Suppressor macrophage treated with lipopolysaccharide for 4 hours (primary cell): Measurements from ENCODE around the gene ZNF358.

ENCODE experiments used
- DNase-seq: peaks from one replicate; pipeline ENCODE4 v3.0.0-alpha.2; 2020

Gene ZNF358

GRCh38 chr19:7489609-7490044 is 26.3 kb upstream of the ZNF358 start:
- no peak for DNase-seq

DNA sequence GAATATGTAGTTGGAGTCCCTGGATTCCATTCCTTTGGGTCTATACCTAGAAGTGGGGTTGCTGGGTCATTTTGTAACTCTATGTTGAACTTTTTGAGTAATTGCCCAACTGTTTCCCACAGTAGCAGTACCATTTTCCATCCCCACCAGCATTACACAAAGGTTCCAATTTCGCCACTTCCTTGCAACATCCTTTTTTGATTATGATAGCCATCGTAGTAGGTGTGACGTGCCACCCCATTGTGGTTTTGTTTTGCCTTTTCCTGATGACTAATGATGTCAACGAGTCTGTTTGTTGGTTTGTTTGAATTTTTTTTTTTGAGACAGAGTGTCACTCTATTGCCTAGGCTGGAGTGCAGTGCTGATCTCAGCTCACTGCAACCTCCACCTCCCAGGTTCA is 23.8 kb upstream of the ZNF358 start:
- peak; percentile 97 for DNase-seq

DNA sequence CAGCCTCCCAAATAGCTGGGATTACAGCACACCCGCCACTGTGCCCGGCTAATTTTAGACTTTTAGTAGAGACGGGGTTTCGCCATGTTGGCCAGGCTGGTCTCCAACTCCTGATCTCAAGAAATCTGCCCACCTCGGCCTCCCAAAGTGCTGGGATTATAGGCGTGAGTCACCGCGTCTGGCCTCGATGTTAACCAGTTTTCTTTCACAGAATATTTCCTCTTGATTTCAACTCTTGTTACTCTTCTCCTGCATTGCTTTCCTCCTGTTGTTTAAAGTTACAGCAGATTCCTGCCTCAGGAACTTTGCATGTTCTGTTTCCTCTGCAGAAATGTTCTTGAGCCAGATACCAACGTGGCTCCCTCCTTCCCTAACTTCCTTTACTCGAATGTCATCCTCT is 23.3 kb upstream of the ZNF358 start:
- DNase-seq, result no peak

DNA sequence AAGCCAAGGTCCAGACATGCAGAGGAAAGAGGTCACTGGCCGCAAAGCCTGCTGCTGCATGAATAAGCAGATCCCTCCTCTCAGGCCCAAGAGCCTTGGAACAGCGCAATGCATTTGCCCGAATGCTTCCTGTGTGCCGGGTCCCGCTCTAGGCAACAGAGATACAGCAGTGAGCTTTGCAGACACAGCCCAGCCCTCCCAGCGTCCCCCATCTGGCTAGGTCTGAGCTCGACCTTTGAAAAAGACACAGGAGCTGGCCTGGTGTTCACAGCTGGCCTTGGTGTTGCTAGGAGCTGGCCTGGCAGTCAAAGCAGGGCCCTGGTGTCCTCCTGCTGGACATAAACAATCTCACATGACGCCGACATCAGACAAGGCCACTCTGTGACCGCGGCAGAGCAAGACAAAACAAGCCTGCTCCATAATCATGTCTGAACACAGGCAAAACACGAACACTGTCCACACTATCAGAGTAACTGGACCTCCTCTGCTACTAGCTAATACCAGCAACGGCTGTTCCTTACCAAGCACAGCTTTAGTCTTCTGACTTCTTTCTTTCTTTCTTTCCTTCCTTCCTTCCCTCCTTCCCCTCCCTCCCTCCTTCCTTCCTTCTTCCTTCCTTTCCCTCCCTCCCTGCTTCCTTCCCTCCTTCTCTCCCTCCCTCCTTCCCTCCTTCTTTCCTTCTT is 21.3 kb upstream of the ZNF358 start:
- DNase-seq, result no peak

GRCh38 chr19:7497292-7497691 is 18.6 kb upstream of the ZNF358 start:
- DNase-seq, result no peak

DNA sequence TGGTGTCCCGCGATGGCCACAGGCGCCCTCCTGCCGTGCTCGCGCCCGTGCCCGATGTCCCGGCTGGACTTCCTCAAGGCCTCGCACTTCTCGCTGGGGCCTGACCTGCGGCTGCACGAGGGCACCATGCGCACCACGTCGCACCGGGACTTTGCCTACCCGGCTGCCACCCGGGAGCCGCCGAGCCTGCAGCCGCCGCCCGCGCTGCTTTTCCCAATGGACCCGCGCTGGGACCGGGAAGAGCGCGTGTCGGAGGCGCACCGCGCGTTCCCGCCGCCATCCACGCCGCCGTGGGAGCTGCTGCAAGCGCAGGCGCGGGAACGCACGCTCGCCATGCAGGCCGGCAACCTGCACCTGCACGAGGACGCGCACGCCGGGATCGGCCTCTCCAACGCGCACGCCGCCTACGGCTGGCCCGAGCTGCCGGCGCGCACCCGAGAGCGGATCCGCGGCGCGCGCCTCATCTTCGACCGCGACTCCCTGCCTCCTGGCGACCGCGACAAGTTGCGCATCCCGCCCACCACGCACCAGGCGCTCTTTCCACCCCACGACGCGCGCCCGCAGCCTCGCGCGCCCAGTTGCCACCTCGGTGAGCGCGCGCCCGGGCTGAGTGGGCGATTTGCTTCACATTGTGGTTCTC is 15.0 kb upstream of the ZNF358 start:
- DNase-seq, result no peak

DNA sequence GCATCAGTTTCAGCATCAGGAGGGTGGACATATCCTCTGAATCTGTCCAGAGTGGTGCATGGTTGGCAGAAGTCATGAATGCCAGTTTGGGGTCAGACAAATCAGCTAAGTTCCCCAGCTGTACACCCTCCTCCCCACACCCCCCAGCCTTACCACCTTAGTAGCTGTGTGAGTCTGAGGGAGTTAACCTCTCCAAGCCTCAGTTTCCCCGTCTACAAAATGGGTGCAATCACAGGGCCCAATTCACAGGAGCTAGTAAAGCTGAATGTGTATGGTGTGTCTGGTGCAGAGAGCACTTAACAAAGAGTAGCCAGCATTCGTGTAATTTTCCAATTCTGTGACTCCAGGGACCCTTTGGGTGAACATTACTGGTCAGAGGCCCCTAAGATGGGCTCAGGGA is 13.4 kb upstream of the ZNF358 start:
- no peak for DNase-seq

DNA sequence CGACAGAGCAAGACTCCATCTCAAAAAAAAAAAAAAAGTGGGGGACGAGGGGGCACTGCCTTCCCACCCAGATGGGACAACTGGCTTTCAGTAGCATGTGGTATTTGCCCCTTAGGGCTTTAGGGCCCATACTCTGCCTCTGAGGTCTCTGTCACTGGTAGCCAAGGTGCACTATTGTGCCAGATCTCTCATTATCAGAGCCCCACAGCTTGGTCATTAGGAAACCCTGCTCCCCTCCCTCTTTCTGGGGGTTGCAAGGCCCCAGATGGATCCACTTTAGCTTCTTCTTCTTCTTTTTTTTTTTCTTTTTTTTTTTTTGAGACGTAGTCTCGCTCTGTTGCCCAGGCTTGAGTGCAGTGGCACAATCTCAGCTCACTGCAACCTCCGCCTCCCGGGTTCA is 11.2 kb upstream of the ZNF358 start:
- DNase-seq, result no peak

DNA sequence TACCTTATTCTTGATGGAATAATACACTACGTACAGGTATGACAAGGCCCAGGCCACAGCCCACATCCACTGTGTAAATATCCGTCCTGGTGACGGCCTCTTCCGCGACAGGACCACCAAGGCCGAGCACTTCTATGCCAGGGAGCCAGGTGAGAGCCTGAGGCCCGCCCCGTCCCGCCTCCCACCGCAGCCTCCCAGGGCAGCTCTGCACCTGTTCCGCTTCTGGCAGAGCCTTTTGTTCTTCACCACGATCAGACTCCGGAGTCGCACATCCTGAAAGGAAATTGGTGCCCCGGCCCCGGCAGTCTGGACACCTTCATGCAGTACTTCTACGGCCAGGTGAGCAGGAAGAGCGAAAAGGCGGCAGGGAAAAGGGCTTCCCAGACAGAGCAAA is 10.6 kb upstream of the ZNF358 start:
- no peak for DNase-seq

DNA sequence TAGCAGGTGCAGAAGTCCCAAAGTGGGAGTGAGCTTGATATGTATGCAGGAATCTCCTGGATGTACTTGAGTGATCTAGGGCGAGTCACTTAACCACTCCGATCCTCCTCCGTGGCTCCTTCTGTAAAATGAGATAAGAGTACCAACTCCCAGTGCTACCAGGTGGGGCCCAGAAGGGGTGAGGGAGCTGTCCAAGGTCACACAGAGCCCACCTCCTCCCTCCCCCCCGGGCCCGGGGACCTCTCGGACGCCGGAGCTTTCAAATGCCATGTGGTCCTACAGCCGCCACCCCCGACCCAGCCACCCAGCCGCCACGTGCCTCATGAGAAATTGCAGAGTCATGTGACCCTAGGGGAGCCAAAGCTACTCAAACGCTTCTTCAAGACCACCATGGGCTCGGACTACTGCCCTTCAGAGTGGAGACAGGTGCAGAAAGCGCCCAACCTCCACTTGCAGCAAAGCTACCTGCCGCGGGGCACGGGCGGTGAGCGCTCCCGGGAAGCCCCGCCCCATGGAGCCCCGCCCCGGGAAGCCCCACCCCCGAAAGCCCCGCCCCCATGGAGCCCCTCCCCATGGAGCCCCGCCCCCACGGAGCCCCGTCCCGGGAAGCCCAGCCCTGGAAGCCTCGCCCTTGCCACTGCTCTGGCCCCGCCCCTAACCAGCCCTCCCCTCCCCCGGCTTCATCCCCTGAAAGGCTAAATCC is 10.1 kb upstream of the ZNF358 start:
- DNase-seq, result no peak

DNA sequence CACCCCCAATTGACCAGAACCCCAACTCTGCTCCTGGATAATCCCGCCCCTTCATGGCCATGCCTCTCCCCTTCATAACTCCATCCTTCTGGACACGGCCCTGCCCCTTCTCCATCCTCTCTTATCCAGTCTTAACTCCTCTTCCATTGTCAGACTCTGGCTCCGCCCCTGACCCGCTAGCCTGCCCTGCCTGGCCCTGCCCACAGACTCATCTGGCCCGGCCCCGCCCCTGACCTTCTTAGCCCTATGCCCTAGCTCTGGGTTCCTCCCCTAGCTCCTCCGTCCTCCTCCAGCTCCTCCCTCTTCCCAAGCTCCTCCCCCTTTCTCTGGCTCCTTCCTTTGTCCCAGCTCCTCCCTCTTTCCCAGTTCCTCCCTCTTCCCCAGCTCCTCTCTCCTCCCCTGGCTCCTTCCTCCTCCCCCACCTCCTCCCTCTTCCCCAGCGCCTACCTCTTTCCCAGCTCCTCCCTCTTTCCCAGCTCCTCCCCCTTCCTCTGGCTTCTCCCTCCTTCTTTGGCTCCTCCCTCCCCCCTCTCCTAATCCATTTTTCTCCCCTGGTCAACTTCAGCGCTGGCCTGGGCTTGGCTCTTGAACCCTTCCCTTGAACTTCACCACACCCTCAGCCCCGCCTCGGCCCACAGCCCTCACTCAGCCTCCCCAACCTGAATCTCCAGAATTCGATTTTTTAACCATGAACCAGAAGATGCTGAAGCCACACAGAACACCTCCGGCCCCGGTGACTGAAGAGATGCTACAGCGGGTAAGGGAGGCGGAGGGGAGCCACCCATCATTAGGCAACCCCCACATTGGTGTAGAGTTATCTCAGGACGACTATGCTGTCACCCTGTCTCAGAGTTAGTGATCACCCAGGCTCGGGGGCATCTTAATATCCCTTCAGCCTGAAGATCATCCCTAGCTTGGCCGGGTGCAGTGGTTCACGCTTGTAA is 9.2 kb upstream of the ZNF358 start:
- peak; percentile 85 for DNase-seq

DNA sequence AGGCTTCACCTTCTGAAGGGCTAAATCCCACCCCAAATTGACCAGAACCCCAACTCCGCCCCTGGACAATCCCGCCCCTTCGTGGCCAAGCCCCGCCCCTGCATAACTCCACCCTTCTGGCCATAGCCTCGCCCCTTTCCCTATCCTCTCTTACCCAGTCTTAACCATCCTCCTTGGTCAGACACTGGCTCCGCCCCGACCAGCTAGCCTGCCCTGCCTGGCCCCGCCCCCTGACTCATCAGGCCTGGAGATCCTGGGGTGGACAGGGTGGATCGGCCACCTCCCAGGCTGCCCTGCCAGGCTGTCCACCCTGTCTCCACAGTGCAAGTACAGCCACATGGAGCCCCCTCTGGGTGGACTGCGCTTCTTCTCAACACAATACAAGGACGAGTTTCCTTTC is 8.0 kb upstream of the ZNF358 start:
- DNase-seq, result peak; percentile 83

DNA sequence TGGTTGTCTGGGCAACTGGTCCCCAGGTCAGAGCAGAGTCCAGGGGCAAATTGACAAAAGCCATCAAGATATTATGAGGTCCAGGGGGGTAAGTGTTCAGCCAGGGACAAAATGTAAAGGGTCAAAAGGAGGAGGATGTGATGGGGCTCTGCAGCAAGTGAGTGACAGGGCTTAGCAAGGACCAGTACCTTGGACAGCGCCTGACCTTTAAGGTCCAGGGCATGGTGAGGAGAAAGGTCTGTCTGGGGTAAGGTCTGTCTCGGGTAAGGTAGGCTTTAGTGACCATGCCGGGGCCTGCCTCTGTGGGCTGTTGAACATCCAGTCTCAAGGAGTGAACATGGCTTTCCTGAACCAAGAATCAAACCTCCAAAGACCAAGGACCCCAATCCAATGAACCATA is 6.3 kb upstream of the ZNF358 start:
- DNase-seq, result no peak

GRCh38 chr19:7512400-7512851 is 3.5 kb upstream of the ZNF358 start:
- no peak for DNase-seq

GRCh38 chr19:7513809-7514642 is 1.9 kb upstream of the ZNF358 start:
- DNase-seq, result no peak

DNA sequence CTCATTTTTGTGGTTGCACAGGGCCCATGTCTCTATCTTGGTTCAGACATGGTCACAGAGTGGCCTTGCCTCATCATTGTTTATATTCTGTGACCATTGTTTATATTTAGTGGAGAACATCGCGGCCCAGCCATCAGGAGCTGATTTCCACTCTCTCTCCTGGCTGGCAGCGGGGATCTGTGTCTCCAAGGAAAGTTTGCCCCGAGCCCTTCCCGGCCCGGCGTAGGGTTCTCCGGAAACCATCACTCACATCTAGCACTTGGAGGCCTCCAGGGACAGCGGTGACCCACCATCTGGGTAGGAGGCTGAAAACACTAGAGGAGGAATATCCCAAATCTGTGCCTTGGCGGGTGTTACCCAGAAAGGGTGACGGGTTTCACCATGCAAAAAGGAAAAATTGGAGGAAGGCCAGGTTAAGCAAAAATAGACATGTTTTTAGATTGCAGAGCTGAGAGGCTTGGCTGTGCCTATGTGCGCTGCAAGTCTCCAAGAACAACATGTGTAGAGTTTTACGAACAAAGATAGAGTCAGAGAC is 726 bp upstream of the ZNF358 start:
- DNase-seq, result no peak

DNA sequence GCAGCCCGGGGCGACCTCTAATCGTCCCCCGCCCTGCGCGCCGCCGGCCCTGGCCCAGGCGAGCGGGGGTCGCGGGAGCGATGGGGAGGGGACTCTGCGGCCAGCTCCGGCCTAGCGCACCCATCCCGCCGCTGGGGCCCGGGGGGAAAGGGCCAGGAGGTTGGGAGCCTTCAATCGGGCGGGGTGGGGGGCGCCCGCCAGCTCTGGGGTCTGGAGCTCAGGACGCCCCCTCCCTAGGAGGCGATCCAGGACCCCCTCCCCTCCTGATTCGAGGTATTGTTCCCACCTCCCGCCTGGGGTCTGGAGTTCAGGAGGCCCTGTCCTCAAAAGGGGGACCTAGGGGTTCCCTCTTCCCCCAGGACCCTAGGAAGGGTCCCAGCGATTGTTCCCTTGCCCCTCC is 430 bp downstream of the ZNF358 start:
- no peak for DNase-seq

GRCh38 chr19:7516878-7517277 is 975 bp downstream of the ZNF358 start:
- no peak for DNase-seq

GRCh38 chr19:7519361-7520130 is 3.6 kb downstream of the ZNF358 start:
- DNase-seq, result no peak

DNA sequence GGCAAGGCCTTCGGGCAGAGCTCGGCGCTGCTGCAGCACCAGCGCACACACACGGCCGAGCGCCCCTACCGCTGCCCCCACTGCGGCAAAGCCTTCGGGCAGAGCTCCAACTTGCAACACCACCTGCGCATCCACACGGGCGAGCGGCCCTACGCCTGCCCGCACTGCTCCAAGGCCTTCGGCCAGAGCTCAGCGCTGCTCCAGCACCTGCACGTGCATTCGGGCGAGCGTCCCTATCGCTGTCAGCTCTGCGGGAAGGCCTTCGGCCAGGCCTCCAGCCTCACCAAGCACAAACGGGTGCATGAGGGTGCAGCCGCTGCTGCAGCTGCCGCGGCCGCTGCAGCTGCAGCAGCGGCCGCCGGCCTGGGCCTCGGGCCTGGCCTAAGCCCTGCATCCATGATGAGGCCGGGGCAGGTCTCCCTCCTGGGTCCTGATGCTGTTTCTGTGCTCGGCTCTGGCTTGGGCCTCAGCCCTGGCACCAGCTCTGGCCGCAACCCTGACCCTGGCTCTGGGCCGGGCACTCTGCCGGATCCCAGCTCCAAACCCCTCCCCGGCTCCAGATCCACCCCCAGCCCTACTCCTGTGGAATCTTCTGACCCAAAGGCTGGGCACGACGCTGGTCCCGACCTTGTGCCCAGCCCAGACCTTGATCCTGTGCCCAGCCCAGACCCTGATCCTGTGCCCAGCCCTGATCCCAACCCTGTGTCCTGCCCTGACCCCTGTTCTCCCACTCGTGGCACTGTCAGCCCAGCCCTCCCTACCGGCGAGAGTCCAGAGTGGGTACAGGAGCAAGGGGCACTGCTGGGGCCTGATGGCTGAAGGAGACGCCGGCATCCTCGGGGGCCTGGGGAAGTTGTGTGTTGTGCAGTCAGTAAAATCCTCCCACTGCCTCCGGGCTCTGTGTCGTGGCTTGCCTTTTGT is 4.5 kb downstream of the ZNF358 start:
- no peak for DNase-seq
